T-helper 1 cell treated with Interleukin-12 subunit alpha and Interleukin-12 subunit beta and Interleukin-4 antibody, amounts not matched to agents 30 μg/mL and 1 μg/mL, for 36 hours (primary cell): ENCODE results near the gene RAB4B.
"Not testable (repeated sequence)": the region's sequence is repeated elsewhere in the genome, so short reads cannot be mapped to it uniquely, and the experiment has no call there.

ENCODE experiments used
- H3K27ac Mint-ChIP-seq: one replicate; pipeline ENCODE4 v1.8.0; 2021; ENCODE audit warnings: mild to moderate bottlenecking, mixed read lengths
- H3K27me3 Mint-ChIP-seq: one replicate; pipeline ENCODE4 v1.8.0; 2021; ENCODE audit warnings: low read depth, mixed read lengths
- H3K36me3 Mint-ChIP-seq: one replicate; pipeline ENCODE4 v1.8.0; 2021; ENCODE audit warnings: low read depth, mixed read lengths
- H3K4me1 Mint-ChIP-seq: one replicate; pipeline ENCODE4 v1.8.0; 2021; ENCODE audit warnings: low read depth, mixed read lengths
- H3K4me3 Mint-ChIP-seq: one replicate; pipeline ENCODE4 v1.8.0; 2021; ENCODE audit warnings: mild to moderate bottlenecking, moderate library complexity, mixed read lengths
- H3K9me3 Mint-ChIP-seq: one replicate; pipeline ENCODE4 v1.8.0; 2021; ENCODE audit warnings: mixed read lengths

The RAB4B gene

DNA sequence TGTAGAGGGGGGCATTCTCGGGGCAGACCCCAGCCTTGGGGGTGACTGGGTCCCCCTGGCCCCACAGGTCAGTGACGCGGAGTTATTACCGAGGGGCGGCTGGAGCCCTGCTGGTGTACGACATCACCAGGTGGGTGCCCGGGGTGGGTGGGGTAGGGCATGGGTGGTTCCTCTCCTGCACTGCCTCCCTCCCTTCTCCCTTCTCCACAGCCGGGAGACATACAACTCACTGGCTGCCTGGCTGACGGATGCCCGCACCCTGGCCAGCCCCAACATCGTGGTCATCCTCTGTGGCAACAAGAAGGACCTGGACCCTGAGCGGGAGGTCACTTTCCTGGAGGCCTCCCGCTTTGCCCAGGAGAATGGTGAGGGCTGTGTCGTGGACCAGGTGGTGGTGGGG lies 5.7 kb downstream of the RAB4B start:
- H3K9me3 Mint-ChIP-seq, result no peaks in the 10 kb centered on the region
- H3K4me3 Mint-ChIP-seq, result no peak overlapping the region
- no peaks in the 10 kb centered on the region for H3K27me3 Mint-ChIP-seq
- H3K4me1 Mint-ChIP-seq, result peaks cover 25% of the 10 kb centered on the region
- H3K36me3 Mint-ChIP-seq, result peaks cover 20% of the 10 kb centered on the region
- no peak overlapping the region for H3K27ac Mint-ChIP-seq

DNA sequence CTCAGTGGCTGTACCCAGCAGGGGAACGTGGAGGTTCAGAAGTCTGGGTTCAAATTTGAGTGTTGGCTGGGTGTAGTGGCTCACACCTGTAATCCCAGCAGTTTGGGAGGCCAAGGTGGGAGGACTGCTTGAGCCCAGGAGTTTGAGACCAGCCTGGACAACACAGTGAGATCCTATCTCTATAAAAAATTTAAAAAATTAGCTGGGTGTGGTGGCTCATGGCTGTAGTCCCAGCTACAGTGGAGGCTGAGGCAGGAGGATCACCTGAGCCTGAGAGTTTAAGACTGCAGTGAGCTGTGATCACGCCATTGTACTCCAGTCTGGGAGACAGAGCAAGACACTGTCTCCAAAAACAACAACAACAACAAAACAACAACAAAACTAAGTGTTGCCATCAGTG lies 6.1 kb downstream of the RAB4B start:
- H3K4me3 Mint-ChIP-seq, H3K27me3 Mint-ChIP-seq, H3K27ac Mint-ChIP-seq, H3K9me3 Mint-ChIP-seq: not testable (repeated sequence)
- peaks cover 21% of the 10 kb centered on the region for H3K4me1 Mint-ChIP-seq
- peaks cover 20% of the 10 kb centered on the region for H3K36me3 Mint-ChIP-seq

- no peaks in the 10 kb centered on the region for H3K9me3 Mint-ChIP-seq
- no peak overlapping the region for H3K4me3 Mint-ChIP-seq
- no peaks in the 10 kb centered on the region for H3K27me3 Mint-ChIP-seq
- peaks cover 15% of the 10 kb centered on the region for H3K4me1 Mint-ChIP-seq
- H3K36me3 Mint-ChIP-seq, result peaks cover 25% of the 10 kb centered on the region
- peak overlapping the region; percentile 31 for H3K27ac Mint-ChIP-seq
These were observed 7.5 kb downstream of the RAB4B start for GRCh38 chr19:40785526-40785925.

DNA sequence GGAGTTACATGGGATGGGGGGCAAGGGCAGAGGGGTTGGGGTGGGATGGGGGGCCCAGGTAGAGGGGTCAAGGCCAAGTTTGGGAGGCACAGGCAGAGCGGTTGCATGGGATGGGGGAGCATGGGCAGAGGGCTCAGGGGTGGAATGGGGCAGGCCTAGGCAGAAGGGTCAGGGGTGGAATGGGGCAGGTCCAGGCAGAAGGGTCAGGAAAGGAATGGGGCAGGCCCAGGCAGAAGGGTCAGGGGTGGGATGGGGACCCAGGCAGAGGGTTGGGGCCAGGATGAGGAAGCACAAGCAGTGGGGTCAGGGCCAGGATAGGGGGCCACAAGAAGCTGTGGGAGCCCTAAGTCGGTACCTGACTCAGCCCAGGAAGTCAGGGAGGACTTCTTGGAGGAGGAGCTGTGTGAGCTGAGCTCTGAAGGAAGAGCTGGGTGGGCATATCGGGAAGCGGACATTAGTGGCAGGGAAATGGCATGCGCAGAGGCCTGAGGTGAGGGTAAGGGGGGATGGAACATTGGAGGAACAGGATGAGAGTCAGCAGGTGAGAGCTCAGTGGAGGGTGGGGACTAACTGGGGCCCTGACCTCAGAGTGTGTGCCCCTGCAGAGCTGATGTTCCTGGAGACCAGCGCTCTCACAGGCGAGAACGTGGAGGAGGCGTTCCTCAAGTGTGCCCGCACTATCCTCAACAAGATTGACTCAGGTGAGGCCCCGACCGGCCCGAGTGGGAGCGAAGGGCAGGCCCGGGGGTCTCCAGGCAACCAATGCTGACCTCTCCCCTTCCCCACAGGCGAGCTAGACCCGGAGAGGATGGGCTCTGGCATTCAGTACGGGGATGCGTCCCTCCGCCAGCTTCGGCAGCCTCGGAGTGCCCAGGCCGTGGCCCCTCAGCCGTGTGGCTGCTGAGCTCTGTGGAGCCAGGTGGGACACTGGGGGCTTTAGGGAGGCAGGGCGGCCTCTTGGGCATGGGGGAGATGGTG lies 8.3 kb downstream of the RAB4B start:
- H3K27ac Mint-ChIP-seq, result no peak overlapping the region
- H3K27me3 Mint-ChIP-seq, result no peaks in the 10 kb centered on the region
- peaks cover 12% of the 10 kb centered on the region for H3K4me1 Mint-ChIP-seq
- no peak overlapping the region for H3K4me3 Mint-ChIP-seq
- H3K9me3 Mint-ChIP-seq, result no peaks in the 10 kb centered on the region
- H3K36me3 Mint-ChIP-seq, result peaks cover 24% of the 10 kb centered on the region

DNA sequence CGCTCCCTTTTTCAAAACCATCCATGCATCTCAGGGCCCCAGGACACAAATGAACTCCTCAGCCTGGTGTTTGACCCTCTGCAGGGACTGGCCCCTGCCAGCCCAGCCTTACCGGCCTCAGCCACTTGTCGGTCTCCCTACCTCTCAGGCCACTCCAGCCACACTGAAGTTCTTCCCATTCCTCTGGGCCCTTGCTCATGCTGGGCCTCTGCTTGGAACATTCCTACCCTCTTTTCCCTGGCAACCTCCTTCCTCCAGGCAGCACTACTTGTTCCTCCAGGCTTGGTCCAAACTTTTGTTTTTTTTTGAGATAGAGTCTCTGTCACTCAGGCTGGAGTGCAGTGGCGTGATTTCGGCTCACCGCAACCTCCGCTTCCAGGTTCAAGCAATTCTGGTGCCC lies 13.3 kb downstream of the RAB4B start:
- Mint-ChIP-seq H3K4me1 (peaks cover 15% of the 10 kb centered on the region), H3K36me3 (peaks cover 19% of the 10 kb centered on the region), H3K27ac (no peak overlapping the region), H3K9me3 (no peaks in the 10 kb centered on the region), H3K4me3 (no peak overlapping the region), H3K27me3 (no peaks in the 10 kb centered on the region)

GRCh38 chr19:40791996-40792395 lies 13.9 kb downstream of the RAB4B start:
- H3K9me3 Mint-ChIP-seq, result no peaks in the 10 kb centered on the region
- peaks cover 18% of the 10 kb centered on the region for H3K36me3 Mint-ChIP-seq
- no peak overlapping the region for H3K27ac Mint-ChIP-seq
- H3K4me3 Mint-ChIP-seq, result no peak overlapping the region
- peaks cover 18% of the 10 kb centered on the region for H3K4me1 Mint-ChIP-seq
- no peaks in the 10 kb centered on the region for H3K27me3 Mint-ChIP-seq

GRCh38 chr19:40797166-40797962 lies 19.3 kb downstream of the RAB4B start:
- H3K27me3 Mint-ChIP-seq, result no peaks in the 10 kb centered on the region
- H3K4me3 Mint-ChIP-seq, result no peak overlapping the region
- peak overlapping the region; percentile 93 for H3K27ac Mint-ChIP-seq
- peaks cover 34% of the 10 kb centered on the region for H3K4me1 Mint-ChIP-seq
- H3K9me3 Mint-ChIP-seq, result no peaks in the 10 kb centered on the region
- peaks cover 27% of the 10 kb centered on the region for H3K36me3 Mint-ChIP-seq

DNA sequence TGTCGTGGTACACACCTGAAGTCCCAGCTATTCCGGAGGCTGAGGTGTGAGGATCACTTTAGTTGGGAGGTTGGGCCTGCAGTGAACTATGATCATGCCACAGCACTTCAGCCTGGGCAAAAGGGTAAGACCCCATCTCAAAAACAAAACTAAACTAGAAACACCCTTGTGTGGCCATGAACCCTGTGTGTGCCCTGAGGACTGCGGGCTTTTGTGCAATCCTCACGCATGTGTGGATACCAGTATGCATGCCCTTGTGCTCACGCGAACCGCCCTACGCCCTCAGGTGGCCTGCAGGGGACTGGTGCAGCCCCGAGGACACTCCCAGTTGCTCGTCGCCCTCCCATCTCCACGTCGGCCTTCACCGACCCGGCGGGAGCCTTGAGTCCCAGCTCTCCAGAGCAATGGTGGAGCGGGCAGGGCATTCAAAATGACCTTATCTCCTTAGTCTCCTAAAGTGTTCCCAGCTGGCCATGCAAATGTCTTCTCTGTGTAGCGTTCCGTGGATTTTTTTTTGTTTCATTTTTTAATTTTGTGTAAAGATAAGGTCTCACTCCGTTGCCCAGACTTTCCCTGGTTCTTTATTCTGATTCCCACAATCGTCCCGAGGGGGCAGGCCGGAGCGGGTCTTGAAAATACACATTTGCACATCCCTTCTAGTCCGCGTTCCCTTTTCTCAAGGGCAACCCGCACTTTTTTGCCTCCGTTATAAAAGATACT lies 20.1 kb downstream of the RAB4B start:
- Mint-ChIP-seq H3K4me1 (peaks cover 39% of the 10 kb centered on the region), H3K9me3 (no peaks in the 10 kb centered on the region), H3K36me3 (peaks cover 34% of the 10 kb centered on the region), H3K27me3 (no peaks in the 10 kb centered on the region), H3K27ac (peak overlapping the region; percentile 93), H3K4me3 (peak overlapping the region; percentile 92)

- Mint-ChIP-seq H3K9me3 (no peaks in the 10 kb centered on the region), H3K4me3 (peak within 1 kb of the TSS; percentile 96), H3K36me3 (peaks cover 40% of the 10 kb centered on the region), H3K4me1 (peaks cover 47% of the 10 kb centered on the region), H3K27ac (peak within 1 kb of the TSS; percentile 93), H3K27me3 (no peaks in the 10 kb centered on the region)
These were observed 20.9 kb downstream of the RAB4B start, which contains the start of gene EGLN2 for GRCh38 chr19:40798683-40799557. Gene EGLN2, plus strand, starts transcription at chr19:40799191. Its CDS starts 1,382 bp downstream, at chr19:40800573.

DNA sequence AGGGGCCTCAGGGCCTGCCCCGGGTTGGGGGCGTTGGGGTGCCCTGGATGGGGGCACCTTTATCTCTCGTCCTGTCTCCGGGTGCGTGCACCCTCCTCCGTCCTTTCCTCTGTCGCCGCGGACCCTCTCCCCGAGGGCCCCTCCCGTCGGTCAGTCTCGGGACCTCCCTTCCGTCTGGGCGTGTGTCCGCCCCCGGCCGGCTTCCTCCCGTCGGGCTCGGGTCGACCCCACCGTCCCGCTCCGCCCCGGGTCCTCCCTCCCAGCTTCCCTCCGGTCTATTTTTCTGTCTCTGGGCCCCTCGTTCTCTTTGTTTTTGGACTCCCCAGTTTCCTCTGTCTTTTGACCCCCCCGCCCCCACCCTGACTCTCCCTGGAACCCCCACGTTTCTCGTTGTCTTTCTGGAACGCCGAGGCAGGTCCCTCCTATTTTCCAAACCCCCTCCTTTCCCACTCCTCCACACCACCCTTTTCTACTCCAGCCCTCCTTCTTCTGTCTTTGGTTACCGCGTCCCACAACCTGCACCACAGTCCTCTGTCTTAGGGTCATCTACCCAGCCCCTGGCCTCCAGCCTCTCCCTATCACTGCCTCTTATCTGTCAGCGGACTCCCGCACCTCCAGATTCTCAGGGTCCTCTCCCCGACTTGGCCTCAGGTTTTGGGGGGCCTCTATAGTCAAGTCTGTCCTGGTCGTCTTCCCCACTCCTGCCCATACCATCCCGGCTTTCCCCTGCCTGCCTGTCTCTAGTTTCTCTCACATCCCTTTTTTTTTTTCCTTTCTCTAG lies 21.7 kb downstream of the RAB4B start:
- H3K4me3 Mint-ChIP-seq, result peak overlapping the region; percentile 96
- H3K4me1 Mint-ChIP-seq, result peaks cover 56% of the 10 kb centered on the region
- peaks cover 44% of the 10 kb centered on the region for H3K36me3 Mint-ChIP-seq
- H3K27me3 Mint-ChIP-seq, result no peaks in the 10 kb centered on the region
- H3K9me3 Mint-ChIP-seq, result no peaks in the 10 kb centered on the region
- H3K27ac Mint-ChIP-seq, result peak overlapping the region; percentile 86

DNA sequence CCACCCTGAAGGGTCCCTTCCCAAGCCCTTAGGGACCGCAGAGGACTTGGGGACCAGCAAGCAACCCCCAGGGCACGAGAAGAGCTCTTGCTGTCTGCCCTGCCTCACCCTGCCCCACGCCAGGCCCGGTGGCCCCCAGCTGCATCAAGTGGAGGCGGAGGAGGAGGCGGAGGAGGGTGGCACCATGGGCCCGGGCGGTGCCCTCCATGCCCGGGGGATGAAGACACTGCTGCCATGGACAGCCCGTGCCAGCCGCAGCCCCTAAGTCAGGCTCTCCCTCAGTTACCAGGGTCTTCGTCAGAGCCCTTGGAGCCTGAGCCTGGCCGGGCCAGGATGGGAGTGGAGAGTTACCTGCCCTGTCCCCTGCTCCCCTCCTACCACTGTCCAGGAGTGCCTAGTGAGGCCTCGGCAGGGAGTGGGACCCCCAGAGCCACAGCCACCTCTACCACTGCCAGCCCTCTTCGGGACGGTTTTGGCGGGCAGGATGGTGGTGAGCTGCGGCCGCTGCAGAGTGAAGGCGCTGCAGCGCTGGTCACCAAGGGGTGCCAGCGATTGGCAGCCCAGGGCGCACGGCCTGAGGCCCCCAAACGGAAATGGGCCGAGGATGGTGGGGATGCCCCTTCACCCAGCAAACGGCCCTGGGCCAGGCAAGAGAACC lies 22.4 kb downstream of the RAB4B start:
- H3K4me1 Mint-ChIP-seq, result peaks cover 63% of the 10 kb centered on the region
- peak overlapping the region; percentile 86 for H3K27ac Mint-ChIP-seq
- H3K9me3 Mint-ChIP-seq, result no peaks in the 10 kb centered on the region
- peaks cover 44% of the 10 kb centered on the region for H3K36me3 Mint-ChIP-seq
- H3K27me3 Mint-ChIP-seq, result no peaks in the 10 kb centered on the region
- H3K4me3 Mint-ChIP-seq, result peak overlapping the region; percentile 96

GRCh38 chr19:40800997-40801377 lies 22.9 kb downstream of the RAB4B start:
- H3K27ac Mint-ChIP-seq, result peak overlapping the region; percentile 96
- H3K4me3 Mint-ChIP-seq, result peak overlapping the region; percentile 96
- H3K9me3 Mint-ChIP-seq, result no peaks in the 10 kb centered on the region
- peaks cover 67% of the 10 kb centered on the region for H3K4me1 Mint-ChIP-seq
- H3K27me3 Mint-ChIP-seq, result no peaks in the 10 kb centered on the region
- H3K36me3 Mint-ChIP-seq, result peaks cover 46% of the 10 kb centered on the region
